ENCODE data around the gene LDLRAD3. TPM values are rescaled to one million over a fixed set of nuclear protein-coding genes. Genes with fewer than 3 reads are reported as not detected.

The LDLRAD3 gene
- total and polyA plus RNA-seq, 3 donors from 2014 or later = 7.1 to 14.6 (median 12.0) TPM

DNA sequence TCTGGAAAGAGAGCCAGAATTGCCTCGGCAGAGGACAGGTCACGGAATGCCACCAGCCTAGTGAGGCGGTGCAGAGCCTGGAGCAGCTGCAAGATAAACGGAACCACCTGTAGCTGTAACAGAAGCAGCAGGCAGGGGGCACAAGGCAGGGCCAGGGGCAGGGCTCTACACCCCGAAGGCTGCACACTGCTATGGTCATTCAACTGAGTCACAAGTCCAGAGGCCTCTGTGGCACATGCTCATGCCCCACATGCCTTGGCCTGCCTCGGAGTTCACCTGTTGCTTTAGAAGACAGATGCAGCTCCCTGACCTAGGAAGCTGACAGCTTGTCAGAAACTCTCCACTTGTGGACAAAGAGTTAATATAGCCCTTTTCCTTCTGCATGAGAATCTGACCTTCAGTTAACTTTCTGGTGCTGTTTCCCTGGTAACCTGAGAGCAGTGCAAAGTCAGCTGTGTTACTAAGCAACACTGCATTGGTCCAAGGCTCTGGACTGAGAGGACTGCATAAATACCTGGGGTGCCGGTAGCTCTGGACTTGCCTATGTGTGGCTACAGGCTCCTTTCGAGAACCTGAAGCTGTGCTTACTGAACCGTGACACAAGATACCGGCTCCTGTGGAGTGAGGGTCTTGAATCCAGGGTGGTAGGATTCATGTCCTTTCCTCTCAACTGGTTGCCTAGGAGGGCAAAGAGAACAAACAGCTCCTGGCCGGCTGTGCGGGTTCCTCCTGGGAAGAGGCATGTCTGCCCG lies 334.8 kb downstream of the LDLRAD3 start:
- no peaks in the 10 kb centered on the region for H3K36me3 ChIP-seq (ENCODE audit: low read depth, missing control alignments)
- H3K4me1 ChIP-seq = no peaks in the 10 kb centered on the region
- intact Hi-C loops (cut with DNase I; ENCODE audit: low total_unique reads) = no loop called here
- no peak overlapping the region for H3K27ac ChIP-seq
- WGBS, 2 donors = 82 to 88% methylated on average over 9 to 13 of the region's 13 CpGs
- H3K4me3 ChIP-seq = no peak overlapping the region
- TF ChIP-seq, protein P1, sequence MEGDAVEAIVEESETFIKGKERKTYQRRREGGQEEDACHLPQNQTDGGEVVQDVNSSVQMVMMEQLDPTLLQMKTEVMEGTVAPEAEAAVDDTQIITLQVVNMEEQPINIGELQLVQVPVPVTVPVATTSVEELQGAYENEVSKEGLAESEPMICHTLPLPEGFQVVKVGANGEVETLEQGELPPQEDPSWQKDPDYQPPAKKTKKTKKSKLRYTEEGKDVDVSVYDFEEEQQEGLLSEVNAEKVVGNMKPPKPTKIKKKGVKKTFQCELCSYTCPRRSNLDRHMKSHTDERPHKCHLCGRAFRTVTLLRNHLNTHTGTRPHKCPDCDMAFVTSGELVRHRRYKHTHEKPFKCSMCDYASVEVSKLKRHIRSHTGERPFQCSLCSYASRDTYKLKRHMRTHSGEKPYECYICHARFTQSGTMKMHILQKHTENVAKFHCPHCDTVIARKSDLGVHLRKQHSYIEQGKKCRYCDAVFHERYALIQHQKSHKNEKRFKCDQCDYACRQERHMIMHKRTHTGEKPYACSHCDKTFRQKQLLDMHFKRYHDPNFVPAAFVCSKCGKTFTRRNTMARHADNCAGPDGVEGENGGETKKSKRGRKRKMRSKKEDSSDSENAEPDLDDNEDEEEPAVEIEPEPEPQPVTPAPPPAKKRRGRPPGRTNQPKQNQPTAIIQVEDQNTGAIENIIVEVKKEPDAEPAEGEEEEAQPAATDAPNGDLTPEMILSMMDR (IDR thresholded peaks at IDR 0.05) = no peak
- H3K9me3 ChIP-seq = no peaks in the 10 kb centered on the region
- DNase-seq = no peak
- no peaks in the 10 kb centered on the region for H3K27me3 ChIP-seq

DNA sequence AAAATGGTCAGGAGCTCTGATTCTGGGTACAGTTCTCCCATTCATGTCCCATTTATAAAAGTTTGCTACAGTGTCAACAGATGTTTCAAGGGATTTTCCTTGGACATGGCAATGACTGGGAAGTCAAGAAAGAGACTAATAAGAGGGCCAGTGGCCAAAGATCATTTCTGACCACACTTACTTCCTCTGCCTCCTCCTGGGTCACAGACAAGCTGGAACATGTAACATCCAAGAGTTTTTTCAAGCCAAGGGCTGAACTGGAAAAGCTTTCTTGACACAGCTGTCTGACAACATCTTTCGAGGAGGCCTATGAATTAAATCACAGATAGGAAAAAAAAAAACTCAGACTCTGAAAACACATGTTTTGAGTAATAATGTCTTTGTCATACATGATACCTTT lies 336.7 kb downstream of the LDLRAD3 start:
- 68 to 83% methylated on average over 1 of the region's 1 CpG for WGBS, 2 donors
- H3K27ac ChIP-seq = no peak overlapping the region
- no peak for DNase-seq
- intact Hi-C loops (cut with DNase I; ENCODE audit: low total_unique reads) = no loop called here
- H3K27me3 ChIP-seq = no peaks in the 10 kb centered on the region
- H3K4me3 ChIP-seq = no peak overlapping the region
- TF ChIP-seq, protein P1 (IDR thresholded peaks at IDR 0.05) = no peak
- no peak for TF ChIP-seq POLR2A (IDR thresholded peaks at IDR 0.05)
- H3K9me3 ChIP-seq = no peaks in the 10 kb centered on the region
- H3K4me1 ChIP-seq = no peaks in the 10 kb centered on the region
- H3K36me3 ChIP-seq (ENCODE audit: low read depth, missing control alignments) = no peaks in the 10 kb centered on the region

Small RNA genes lying within 50 kb of the gene (microRNA-seq; reads per million reads assigned to microRNA genes)
- 0 reads per million in 2 donors for gene MIR3973 (ENCODE audit: borderline number of aligned reads in 2 of 2, borderline replicate concordance in 1 of 2)

Small RNA genes lying within 50 kb of the gene (small RNA-seq; reads per million reads assigned to genes)
- 0 reads per million in 2 donors for gene MIR3973
